Hematopoietic multipotent progenitor cell (in vitro differentiated cells): Measurements from ENCODE around the gene F12. TPM values are rescaled to one million over a fixed set of nuclear protein-coding genes. Genes with fewer than 3 reads are reported as not detected.
A peak's percentile ranks its signal among the peaks of the same experiment; 100 is the strongest.

Experiments used
- DNase-seq, 3 donors: peaks; one replicate each; pipeline ENCODE4 v3.0.0-alpha.2; 2011 to 2015; ENCODE audit warnings: low read depth in 2 of 3, low spot score in 2 of 3
- total RNA-seq: library from RNA; depleted of rRNA; stranded (reverse); fragments of >200 nt; gene quantifications from one replicate; pipeline ENCODE4 v1.2.3, GENCODE V29; 2012

F12 gene
- 3.2 TPM for total RNA-seq

DNA sequence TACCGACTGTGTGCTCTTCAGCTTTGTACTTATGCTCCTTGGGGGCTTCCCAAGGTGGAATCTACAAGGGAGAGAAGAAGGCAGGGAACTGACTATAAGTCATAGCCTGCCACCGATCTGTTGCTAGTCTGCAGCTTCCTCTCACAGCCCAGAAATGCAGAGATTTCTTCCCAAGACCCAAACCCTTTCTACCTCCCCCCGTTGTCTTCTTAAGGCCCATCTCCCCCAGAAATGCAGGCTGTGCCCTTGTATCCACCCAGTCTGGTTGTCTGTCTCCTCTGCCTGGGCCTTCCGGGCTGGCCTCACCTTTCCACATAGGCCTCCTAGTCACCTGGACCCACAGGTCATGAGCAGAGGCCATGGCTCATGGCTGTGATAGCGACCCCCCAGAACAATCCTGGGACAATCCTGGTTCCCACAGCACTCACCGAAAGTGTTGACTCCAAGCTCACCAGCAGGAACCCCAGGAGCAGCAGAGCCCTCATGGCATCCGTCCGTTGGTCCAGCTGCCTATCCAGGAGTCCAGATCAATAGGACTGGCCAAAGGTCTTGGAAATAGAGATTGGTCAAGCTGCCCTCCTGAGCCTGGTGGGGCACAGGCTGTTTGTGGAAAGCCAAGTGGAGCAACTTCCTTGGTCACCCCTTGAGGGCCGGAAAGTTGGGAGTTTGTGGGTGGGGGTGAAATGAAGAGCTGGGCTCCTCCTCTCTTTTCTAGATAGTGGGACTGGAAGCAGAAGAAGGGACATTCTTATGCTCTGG, at the start of gene F12:
Gene F12 (minus strand): TSS at position 522 of the 759 bp plus-strand sequence. CDS start 37 bp downstream, at position 485.
- DNase-seq, result no peak

- no peak for DNase-seq
Measured at GRCh38 chr5:177458912-177459350, 49.6 kb upstream of the F12 start.

DNA sequence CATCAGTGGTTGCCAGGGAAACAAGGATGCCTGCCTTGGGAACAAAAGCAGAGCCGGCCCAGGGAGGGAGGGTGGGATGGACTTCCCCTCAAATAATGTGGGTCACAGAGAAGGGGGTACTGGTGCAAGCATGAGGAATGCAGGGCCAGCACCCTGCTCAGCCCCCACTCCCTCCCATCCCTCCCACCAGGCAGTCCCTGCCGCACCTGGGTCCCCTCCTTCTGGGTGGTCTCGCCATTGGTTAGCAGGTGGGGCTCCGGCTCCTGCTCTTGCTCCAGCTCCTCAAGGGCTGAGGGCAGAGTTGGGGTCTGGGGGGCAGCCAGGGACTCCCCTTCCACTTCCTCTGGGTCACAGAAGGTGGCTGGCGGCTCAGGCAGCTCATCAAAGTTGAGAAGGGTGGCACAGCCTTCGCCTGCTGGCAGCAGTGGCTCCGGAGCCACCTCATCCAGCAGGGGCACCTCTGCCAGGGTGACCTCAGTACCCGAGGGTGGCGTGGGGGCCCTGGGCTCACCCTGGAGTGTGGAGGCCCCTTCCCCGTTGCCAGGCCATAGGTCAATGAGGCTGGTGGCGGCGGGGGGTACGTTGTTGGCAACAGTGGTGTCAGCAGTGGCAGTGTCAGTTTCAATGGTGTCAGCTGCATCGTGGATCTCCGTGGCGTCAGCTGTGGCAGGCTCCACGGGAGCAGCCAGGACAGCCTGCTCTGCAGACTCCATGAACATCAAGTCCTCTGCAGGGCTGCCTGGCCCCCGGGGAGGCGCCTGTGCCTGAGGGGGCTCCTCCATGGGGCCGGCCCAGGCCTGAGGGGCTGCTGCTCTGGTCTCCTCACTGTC, 48.7 kb upstream of the F12 start:
- DNase-seq, result no peak

- peak in 2 of 3 donors; percentile 92 to 96 for DNase-seq
Measured at GRCh38 chr5:177456976-177457851, 47.9 kb upstream of the F12 start.

- no peak for DNase-seq
Measured at GRCh38 chr5:177456591-177456964, 47.2 kb upstream of the F12 start.

- DNase-seq, result peak; percentile 92 to 96 (median 94)
Measured at GRCh38 chr5:177455661-177456590, 46.6 kb upstream of the F12 start.

GRCh38 chr5:177455036-177455660, 45.8 kb upstream of the F12 start:
- DNase-seq, result peak; percentile 81 to 84 (median 84)

DNA sequence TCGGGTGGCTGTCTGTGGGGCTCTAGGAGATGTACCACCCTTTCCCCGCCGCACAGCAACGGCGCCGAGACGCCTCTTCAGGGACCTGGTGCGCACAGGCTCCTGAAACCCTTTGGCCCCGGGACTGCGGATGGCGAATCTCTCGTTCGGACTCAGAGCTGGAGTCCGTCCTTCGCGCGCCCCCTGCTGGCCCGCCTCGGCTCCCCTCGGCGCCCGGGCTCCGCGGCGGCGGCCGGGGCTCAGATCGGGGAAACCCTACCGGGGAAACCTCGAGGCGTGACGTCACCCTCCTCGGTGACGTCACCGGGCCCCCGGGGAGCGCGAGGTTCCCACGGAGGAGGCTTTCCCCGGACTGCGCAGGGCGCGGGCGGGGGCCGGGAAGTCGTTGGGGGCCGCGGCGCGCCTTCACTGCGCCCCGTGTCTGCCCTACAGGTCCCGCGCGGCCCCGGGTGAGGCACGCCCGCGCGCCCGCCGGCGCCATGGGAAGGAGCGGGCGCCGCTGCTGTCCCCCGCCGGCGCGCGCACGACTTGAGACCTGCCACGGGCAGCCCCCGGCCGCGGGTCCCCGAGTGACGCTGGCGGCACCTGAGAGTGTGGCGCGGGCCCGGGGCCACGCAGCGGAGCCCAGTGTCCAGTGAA, 45.2 kb upstream of the F12 start:
- peak; percentile 92 to 100 (median 92) for DNase-seq

- peak in 2 of 3 donors; percentile 56 to 86 for DNase-seq
Measured at GRCh38 chr5:177453852-177454396, 44.6 kb upstream of the F12 start.

DNA sequence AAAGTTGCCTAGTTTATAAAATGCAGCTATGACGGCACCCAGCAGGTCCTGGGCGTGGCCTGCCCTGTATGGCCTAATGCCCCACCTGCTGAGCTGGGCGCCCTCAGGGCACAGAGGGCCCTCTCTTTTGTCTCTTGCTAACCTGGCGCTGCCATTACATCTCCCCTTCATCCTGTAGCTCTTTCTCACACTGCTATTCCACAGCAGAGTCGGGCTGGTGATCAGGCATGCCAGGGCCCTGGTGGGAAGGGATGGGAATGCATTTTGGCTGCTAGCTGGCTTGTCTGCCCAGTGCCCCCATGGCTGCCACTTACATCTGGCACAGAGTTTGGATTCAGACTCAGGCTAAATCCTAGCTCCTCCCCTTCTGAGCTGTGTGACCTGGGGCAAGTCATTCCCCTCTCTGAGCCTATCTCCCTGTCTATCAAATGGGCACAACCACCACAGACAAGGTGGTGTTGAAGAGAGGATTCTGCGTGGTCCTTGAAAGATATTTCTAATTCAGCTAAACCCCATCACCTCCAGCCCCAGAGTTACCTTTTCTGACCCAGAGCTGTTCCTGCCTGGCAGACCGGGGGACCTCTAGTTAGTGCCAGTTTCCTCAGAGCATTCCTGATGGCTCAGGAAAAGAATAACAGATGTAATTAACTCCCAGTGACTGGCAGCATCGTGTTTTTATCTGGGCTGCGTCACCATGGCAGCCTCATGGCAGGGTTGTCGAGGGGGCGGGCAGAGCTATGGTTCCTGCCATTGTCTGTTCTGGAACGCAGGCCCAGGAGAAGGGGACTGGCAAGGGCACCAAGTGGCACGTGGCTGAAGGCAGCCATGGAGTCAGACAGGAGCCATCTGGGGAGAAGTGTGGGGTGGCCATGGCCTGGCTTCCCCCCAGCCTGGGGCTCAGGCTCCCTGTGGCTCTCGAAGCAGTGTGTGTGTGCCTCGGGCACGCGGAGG, 43.6 kb upstream of the F12 start:
- no peak for DNase-seq

- no peak for DNase-seq
Measured at GRCh38 chr5:177450667-177451424, 41.5 kb upstream of the F12 start.

DNA sequence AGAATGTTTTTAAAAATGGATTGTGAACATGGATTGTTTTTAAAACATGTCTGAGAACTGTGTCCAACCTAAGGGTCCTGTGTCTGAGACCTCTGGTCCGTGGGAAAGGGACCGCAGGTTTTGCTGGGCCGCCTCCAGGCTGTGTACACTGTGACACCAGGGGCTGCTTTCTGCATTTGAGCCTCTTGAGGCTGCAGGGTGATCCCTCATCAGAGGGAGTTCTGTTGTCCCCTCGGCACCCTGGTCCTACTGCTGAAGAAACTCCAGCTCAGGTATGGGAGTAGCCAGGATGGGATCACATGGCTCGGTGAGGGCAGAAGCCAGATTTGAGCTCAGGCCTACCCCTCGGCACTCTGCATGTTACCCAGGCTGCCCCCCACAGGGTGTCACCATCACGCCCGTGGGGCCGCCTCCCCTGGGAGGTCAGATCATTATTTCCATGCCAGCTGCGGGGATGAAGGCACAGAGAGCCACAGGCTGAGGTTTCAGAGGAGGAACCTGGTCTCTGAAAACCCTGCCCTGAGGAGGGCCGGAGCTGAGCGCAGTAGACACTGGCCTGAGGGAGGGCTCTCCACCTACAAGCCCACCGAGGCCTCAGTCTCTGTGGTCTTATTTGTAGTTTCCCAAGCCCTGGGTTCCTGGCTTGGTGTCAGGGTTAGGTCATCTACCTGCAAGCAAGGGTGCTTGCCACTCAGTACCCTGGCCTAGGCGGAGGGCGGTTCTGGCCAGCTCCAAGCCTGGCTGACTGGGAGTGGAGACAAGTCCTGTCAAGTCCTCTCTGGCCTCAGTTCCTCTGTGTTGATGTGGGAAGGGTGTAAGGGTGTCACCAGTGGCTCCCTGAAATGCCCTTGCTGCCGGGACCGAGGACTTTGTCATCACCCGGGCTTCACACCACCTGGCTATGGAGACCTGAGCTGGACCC, 40.0 kb upstream of the F12 start:
- DNase-seq, result no peak

DNA sequence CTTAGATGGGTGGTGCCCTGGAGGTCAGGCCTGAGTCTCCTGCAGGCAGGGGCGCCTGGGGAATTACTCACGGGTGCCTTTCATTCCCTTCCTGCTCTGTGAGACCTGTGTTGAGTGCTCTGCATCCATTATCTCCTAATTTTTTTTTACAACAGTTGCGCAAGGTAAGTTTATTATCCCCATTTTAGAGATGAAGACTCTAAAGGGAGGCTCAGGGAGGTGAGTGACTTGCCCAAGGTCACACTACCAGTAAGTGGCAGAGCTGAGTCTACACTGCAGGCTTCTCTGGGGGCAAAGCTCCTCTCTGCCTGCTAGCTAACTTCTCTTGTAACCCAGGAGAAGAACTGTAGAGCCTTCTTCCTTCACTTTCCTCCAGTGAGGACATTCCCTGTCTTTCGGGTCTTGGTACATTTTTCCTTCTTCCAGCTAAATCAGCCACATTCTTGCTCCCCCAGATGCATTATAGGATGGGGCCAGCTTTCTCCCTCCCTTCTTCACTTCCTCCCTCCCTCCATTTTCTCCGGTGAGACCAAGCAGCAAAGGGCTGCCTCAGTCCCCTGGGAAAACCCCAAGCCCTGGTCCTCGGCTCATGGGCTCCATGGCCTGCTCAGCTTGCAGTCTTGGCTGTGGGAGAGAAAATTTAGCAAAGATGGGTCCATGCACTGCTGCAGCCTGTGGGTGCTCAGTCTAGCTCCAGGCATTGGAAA, 39.0 kb upstream of the F12 start:
- no peak for DNase-seq

DNA sequence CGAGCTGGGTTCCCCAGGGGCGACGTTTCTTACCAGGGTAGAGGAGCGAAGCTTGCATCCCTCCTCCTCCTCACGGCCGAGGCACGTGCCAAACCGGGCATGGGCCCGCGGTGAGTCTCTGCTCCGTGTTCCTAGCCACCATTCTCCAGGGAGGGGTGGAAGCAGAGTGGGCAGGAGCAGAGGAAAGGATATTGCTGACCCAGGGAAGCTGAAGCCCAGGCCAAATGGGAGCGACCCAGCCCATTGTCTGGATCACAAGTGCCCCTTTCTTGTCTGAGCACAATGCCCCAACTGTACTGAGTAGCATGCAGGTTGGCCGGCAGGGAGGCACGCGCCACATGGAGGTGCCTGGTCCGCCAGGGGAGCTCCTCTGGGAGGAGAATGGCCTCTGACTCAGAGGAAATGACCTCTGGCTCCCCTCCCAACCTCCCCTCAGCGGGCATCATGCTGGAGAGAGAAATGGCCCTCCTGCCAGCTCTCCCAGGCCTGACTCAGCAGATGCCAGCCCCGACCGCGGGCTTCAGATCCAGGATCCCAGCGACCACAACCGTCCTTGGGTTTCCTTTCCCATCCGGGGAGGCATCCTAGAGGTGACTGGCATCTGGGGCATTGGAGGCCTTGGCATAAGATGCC, 38.4 kb upstream of the F12 start:
- peak in 1 of 3 donors; percentile 61 for DNase-seq
